ENCODE measurements around the gene SLC17A3. TPM values are rescaled to one million over a fixed set of nuclear protein-coding genes. Genes with fewer than 3 reads are reported as not detected.

Gene SLC17A3
- total RNA-seq, 1 experiment from 2014 or later, result not detected

DNA sequence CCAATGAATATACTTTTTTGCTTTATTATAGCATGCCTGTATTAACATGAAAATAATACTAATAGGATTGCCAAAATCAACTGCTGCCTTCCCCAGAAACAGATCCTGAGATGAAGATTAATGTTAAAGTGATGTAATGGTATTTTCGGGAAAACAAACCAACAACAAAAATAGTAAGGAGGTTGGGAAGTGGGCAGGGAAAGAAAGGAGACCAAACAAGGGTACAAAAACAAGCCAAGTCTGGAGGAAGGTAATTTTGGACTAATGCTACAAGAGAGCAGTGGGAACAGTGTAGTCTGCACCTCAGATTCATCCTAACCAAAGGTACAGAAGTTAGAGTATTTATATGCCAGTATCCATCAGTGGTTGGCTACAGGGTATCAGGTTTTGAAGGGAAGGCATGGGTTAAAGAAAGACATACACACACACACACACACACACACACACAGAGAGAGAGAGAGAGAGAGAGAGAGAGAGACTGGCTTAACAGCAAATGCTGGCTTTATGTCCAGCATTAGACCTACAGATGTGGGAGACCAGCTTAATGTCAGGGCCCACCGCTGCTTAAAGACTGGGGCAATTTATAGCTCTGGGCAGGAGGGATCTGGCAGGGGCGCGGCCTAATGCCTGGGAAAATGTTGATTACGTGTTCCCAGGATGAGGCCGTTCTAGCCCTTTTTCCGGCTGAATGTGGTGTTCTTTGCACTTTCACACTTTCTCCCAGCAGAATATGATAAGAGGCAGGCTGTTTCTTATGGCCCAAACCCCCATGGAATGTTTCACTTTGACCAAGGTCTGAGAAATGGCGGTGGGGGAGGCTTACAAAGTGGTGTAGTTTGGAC, 38.4 kb downstream of the SLC17A3 start:
- CTCF ChIA-PET, result no interaction called here

DNA sequence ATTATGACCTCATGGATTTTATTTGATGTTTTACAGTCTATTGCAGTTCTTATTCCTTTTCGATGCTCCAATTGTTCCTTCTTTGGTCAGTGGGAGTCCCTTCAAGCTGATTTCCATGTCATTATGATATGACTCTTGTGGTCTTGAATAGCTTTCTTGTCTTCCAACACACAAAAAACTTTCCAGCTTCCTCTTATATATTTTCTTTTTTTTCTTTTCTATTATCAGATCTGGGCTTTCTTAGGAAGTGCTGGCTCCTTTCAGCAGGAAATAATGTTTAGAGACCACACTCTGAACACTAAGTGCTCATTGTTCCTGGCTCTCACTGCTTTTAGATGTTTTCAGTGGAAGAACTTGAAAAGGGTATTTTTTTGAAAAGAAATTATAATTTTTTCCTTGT, 39.1 kb downstream of the SLC17A3 start:
- no peaks in the 10 kb centered on the region for H3K9me3 ChIP-seq (ENCODE audit: control insufficient read depth in 1 of 2, insufficient read depth in 1 of 2, low read depth in 1 of 2, low read length in 2 of 2)
- BruUV-seq (replicated peaks), result no TSS peak
- RAD21 ChIA-PET (ENCODE audit: low non-redundant PET in 1 of 2, low total read pairs in 2 of 2, uncharacterized antibody in 2 of 2, unreplicated experiment in 2 of 2), result no interaction called here
- ATAC-seq (no peak), DNase-seq (ENCODE audit: low read depth, low spot score) (no peak)
- H2AFZ ChIP-seq (ENCODE audit: low read depth, low read length, poor library complexity, severe bottlenecking), result no peak overlapping the region
- H4K20me1 ChIP-seq (ENCODE audit: insufficient read depth), result no peaks in the 10 kb centered on the region
- no peaks in the 10 kb centered on the region for H3K4me1 ChIP-seq (ENCODE audit: control insufficient read depth in 1 of 2, insufficient read depth in 2 of 2, low read length in 2 of 2)
- no peak overlapping the region for H3K4me3 ChIP-seq (replicated peaks in 1 of 2; ENCODE audit: low read depth in 1 of 2, low read length in 2 of 2)
- H3K9ac ChIP-seq (ENCODE audit: low read length), result no peak overlapping the region
- H3K79me2 ChIP-seq (ENCODE audit: insufficient read depth, low read length), result no peaks in the 10 kb centered on the region
- intact Hi-C loops (cut with micrococcal nuclease), result no loop called here
- no peaks in the 10 kb centered on the region for H3K27me3 ChIP-seq (ENCODE audit: insufficient read depth, low read length)
- no peak overlapping the region for H3K4me2 ChIP-seq (ENCODE audit: low read length)
- no peak overlapping the region for H3K27ac ChIP-seq (ENCODE audit: low read depth, low read length)
- no peak for TF ChIP-seq ELF1 (IDR thresholded peaks at IDR 0.05; ENCODE audit: borderline replicate concordance, low read depth)
- no peak for TF ChIP-seq POLR2A (IDR thresholded peaks at IDR 0.05; ENCODE audit: borderline replicate concordance, extremely low read depth, insufficient read depth, insufficient read length)
- no peak for TF ChIP-seq SP1 (IDR thresholded peaks at IDR 0.05; ENCODE audit: low read depth)
- no peak for TF ChIP-seq ZNF274 (IDR thresholded peaks at IDR 0.05; ENCODE audit: low read depth, low read length)
- no peak for TF ChIP-seq SIN3A (IDR thresholded peaks at IDR 0.05; ENCODE audit: low read depth)
- TF ChIP-seq, protein P1, sequence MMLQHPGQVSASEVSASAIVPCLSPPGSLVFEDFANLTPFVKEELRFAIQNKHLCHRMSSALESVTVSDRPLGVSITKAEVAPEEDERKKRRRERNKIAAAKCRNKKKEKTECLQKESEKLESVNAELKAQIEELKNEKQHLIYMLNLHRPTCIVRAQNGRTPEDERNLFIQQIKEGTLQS (IDR thresholded peaks at IDR 0.05), result no peak
- no peak for TF ChIP-seq CEBPB (IDR thresholded peaks at IDR 0.05; ENCODE audit: low read depth)
- TF ChIP-seq EZH2phosphoT487 (IDR thresholded peaks at IDR 0.05; ENCODE audit: borderline replicate concordance), result no peak
- TF ChIP-seq, protein P2, sequence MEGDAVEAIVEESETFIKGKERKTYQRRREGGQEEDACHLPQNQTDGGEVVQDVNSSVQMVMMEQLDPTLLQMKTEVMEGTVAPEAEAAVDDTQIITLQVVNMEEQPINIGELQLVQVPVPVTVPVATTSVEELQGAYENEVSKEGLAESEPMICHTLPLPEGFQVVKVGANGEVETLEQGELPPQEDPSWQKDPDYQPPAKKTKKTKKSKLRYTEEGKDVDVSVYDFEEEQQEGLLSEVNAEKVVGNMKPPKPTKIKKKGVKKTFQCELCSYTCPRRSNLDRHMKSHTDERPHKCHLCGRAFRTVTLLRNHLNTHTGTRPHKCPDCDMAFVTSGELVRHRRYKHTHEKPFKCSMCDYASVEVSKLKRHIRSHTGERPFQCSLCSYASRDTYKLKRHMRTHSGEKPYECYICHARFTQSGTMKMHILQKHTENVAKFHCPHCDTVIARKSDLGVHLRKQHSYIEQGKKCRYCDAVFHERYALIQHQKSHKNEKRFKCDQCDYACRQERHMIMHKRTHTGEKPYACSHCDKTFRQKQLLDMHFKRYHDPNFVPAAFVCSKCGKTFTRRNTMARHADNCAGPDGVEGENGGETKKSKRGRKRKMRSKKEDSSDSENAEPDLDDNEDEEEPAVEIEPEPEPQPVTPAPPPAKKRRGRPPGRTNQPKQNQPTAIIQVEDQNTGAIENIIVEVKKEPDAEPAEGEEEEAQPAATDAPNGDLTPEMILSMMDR (IDR thresholded peaks at IDR 0.05 in 2 of 3, conservative IDR thresholded peaks at IDR 0.05 in 1 of 3; ENCODE audit: borderline replicate concordance in 1 of 3, insufficient read depth in 1 of 3, low read depth in 2 of 3, low read length in 2 of 3), result no peak
- no peak for TF ChIP-seq TCF7L2 (IDR thresholded peaks at IDR 0.05; ENCODE audit: borderline replicate concordance, extremely low read depth, insufficient read depth, insufficient read length)
- TF ChIP-seq POLR2AphosphoS5 (IDR thresholded peaks at IDR 0.05; ENCODE audit: low read depth, low read length), result no peak
- POLR2A ChIA-PET, result no interaction called here
- no peaks in the 10 kb centered on the region for H3K9me2 ChIP-seq (ENCODE audit: insufficient read depth)
- H3K36me3 ChIP-seq (ENCODE audit: control insufficient read depth in 1 of 2, insufficient read depth in 2 of 2, low read length in 2 of 2), result no peaks in the 10 kb centered on the region
- CTCF ChIA-PET, result no interaction called here

More for the DNA sequence above, 38.4 kb downstream of the SLC17A3 start:
- Histone ChIP-seq H2AFZ (ENCODE audit: low read depth, low read length, poor library complexity, severe bottlenecking) (no peak overlapping the region), H3K9ac (ENCODE audit: low read length) (no peak overlapping the region), H3K27me3 (ENCODE audit: insufficient read depth, low read length) (no peaks in the 10 kb centered on the region), H3K4me2 (ENCODE audit: low read length) (no peak overlapping the region), H3K9me2 (ENCODE audit: insufficient read depth) (no peaks in the 10 kb centered on the region), H3K36me3 (ENCODE audit: control insufficient read depth in 1 of 2, insufficient read depth in 2 of 2, low read length in 2 of 2) (no peaks in the 10 kb centered on the region), H4K20me1 (ENCODE audit: insufficient read depth) (no peaks in the 10 kb centered on the region), H3K9me3 (ENCODE audit: control insufficient read depth in 1 of 2, insufficient read depth in 1 of 2, low read depth in 1 of 2, low read length in 2 of 2) (no peaks in the 10 kb centered on the region), H3K4me1 (ENCODE audit: control insufficient read depth in 1 of 2, insufficient read depth in 2 of 2, low read length in 2 of 2) (no peaks in the 10 kb centered on the region), H3K4me3 (replicated peaks in 1 of 2; ENCODE audit: low read depth in 1 of 2, low read length in 2 of 2) (no peak overlapping the region), H3K27ac (ENCODE audit: low read depth, low read length) (no peak overlapping the region), H3K79me2 (ENCODE audit: insufficient read depth, low read length) (no peaks in the 10 kb centered on the region)
- ATAC-seq, result no peak
- RAD21 ChIA-PET (ENCODE audit: low non-redundant PET in 1 of 2, low total read pairs in 2 of 2, uncharacterized antibody in 2 of 2, unreplicated experiment in 2 of 2), result no interaction called here
- TF ChIP-seq POLR2A (IDR thresholded peaks at IDR 0.05; ENCODE audit: borderline replicate concordance, extremely low read depth, insufficient read depth, insufficient read length) (no peak), JUND (IDR thresholded peaks at IDR 0.05) (no peak), EZH2 (IDR thresholded peaks at IDR 0.05) (no peak), ZNF274 (IDR thresholded peaks at IDR 0.05; ENCODE audit: low read depth, low read length) (no peak), SIN3A (IDR thresholded peaks at IDR 0.05; ENCODE audit: low read depth) (no peak)
- POLR2A ChIA-PET, result no interaction called here
- BruUV-seq (replicated peaks), result no TSS peak
- intact Hi-C loops (cut with micrococcal nuclease), result no loop called here
- no peak for DNase-seq (ENCODE audit: low read depth, low spot score)
